BE2C (cell line): ENCODE results near the gene GH2.
"Not testable (repeated sequence)": the region's sequence is repeated elsewhere in the genome, so short reads cannot be mapped to it uniquely, and the experiment has no call there.

Source experiments
- DNase-seq: peaks from one replicate; pipeline ENCODE4 v3.0.0-alpha.2; 2020
- H3K27me3 ChIP-seq: fragments of 250-450 bp; sonication (Bioruptor Pico); 2 replicates; pipeline ENCODE4 v1.5.1; 2020; ENCODE audit warnings: mild to moderate bottlenecking
- H3K36me3 ChIP-seq: fragments of 250-450 bp; sonication (Bioruptor Pico); 2 replicates; pipeline ENCODE4 v1.5.1; 2020; ENCODE audit warnings: mild to moderate bottlenecking
- H3K4me1 ChIP-seq: fragments of 250-450 bp; sonication (Bioruptor Pico); 2 replicates; pipeline ENCODE4 v1.5.1; 2020
- H3K4me3 ChIP-seq: 2 replicates; pipeline ENCODE4 v1.5.1; 2011; ENCODE audit warnings: low read depth, low read length
- H3K9me3 ChIP-seq: fragments of 250-450 bp; sonication (Bioruptor Pico); 2 replicates; pipeline ENCODE4 v1.5.1; 2020
- TF ChIP-seq, protein P1 (sequence below): IDR thresholded peaks from 2 replicates; pipeline ENCODE4 v1.5.1; 2012; ENCODE audit warnings: mild to moderate bottlenecking, low read depth, low read length

Gene GH2

DNA sequence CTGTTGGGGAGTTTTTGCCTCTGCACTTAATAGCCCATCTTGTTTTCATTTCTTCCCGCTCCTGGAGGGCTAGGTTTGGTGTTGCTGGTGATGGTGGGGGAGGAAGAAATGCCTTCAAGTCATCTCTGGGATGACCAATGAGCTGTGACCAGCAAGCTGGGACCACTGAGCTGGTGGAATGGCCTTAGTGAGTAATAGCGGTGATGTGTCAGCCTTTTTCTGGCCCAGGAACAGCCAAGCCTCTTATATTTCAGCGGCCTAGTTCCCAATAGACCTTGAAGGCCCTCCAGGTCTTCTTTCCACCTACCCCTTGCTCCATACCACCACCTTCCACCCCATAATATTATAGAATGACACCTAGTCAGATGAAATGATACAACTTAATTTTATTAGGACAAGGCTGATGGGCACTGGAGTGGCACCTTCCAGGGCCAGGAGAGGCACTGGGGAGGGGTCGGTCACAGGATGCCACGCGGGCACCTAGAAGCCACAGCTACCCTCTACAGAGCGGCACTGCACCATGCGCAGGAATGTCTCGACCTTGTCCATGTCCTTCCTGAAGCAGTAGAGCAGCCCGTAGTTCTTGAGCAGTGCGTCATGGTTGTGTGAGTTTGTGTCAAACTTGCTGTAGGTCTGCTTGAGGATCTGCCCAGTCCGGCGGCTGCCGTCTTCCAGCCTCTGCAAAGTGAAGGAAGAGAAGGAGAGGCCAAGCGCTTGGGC, 9.9 kb downstream of the GH2 start:
- not testable (repeated sequence) for H3K4me1 ChIP-seq, H3K4me3 ChIP-seq, H3K27me3 ChIP-seq, H3K36me3 ChIP-seq, H3K9me3 ChIP-seq, DNase-seq

DNA sequence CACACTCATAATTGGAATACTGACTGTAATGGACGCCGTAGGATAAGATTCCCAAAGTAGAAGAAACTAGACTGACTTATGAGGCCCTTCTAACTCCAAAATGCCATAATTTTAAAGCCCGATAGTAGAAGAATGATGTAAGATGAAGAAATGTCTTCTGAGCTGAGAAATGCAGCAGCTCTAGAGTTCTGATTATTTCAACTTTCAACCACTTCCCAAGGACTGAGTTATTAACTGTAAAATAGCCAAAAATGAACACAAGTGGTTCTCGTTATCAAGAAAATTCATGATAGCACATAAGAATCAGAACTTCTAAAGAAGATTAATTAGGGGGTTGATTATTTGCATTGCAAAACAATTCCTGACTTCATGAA, 11.5 kb downstream of the GH2 start:
- not testable (repeated sequence) for DNase-seq, H3K4me1 ChIP-seq, H3K9me3 ChIP-seq, H3K36me3 ChIP-seq, H3K27me3 ChIP-seq, H3K4me3 ChIP-seq

DNA sequence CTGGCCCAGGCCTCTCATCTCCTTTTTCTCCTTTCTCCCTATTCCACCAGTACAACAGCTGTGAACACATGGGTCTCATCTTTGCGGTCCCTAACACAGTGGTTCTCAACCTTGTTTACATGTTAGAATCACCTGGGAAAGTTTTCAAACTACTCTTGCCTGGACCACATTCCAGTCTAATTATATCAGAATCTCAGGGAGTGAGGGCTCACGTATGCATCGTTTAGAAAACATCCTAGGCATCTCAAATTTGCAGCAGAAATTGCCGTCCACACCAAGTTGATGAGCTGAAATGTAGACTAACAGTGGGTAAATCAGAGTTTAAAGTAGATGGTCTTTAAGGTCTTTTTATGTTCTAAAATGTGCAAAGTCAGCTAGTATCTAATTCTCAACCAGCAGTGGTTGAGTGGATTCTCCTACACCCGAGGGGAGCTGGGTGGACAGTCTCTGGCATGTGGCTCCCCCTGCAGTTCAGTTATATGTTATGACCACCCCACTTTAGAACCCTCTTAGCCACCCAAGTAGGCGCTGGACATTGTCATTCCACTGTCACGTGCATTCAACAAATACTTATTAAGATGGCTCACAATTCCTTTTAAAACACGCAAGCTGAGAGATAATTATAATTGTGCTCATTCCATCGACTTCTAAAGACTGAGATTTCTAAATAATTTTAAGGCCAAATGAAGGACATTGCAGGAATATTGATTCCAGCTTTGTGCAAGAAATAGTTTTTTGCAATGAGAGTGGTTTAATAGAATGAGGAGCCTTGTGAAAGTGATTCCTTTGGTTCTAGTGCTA, 12.1 kb downstream of the GH2 start:
- not testable (repeated sequence) for H3K9me3 ChIP-seq, H3K36me3 ChIP-seq, DNase-seq, H3K4me1 ChIP-seq, H3K4me3 ChIP-seq, H3K27me3 ChIP-seq
- TF ChIP-seq, protein P1, sequence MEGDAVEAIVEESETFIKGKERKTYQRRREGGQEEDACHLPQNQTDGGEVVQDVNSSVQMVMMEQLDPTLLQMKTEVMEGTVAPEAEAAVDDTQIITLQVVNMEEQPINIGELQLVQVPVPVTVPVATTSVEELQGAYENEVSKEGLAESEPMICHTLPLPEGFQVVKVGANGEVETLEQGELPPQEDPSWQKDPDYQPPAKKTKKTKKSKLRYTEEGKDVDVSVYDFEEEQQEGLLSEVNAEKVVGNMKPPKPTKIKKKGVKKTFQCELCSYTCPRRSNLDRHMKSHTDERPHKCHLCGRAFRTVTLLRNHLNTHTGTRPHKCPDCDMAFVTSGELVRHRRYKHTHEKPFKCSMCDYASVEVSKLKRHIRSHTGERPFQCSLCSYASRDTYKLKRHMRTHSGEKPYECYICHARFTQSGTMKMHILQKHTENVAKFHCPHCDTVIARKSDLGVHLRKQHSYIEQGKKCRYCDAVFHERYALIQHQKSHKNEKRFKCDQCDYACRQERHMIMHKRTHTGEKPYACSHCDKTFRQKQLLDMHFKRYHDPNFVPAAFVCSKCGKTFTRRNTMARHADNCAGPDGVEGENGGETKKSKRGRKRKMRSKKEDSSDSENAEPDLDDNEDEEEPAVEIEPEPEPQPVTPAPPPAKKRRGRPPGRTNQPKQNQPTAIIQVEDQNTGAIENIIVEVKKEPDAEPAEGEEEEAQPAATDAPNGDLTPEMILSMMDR = peak; percentile 38

DNA sequence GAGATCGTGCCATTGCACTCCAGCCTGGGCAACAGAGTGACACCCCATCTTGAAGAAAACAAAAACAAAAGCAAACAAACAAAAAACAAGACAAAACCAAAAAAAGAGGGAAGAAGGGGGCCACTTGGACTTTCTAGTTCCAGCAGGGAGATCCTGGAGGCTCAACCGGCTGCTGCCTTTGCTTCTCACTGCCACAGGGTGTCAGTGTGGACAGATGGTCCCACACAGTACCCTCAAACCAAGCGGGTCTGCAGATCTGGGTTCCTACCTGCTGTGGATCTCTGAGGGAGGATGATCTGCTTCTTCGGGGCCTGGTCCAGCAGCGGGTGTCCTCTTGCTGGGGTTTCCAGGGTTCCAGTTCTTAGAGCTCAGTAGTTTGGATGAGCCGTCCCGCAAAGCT, 15.1 kb downstream of the GH2 start:
- H3K27me3 ChIP-seq, H3K9me3 ChIP-seq, H3K4me1 ChIP-seq, DNase-seq, H3K4me3 ChIP-seq, H3K36me3 ChIP-seq: not testable (repeated sequence)
- TF ChIP-seq, protein P1 = peak; percentile 35; the same call in 1 of the 2 replicates

DNA sequence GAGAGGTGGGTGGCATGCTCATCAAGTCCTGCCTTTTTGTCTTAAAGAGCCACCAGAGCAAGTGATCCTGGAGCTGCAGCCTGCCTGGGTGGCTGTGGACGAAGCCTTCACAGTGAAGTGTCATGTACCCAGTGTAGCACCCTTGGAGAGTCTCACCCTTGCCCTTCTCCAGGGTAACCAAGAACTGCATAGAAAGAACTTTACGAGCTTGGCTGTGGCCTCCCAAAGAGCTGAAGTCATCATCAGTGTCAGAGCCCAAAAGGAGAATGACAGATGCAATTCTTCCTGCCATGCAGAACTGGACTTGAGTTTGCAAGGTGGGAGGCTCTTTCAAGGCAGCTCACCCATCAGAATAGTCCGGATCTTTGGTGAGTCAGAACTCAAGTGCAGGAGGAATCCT, 22.5 kb downstream of the GH2 start:
- Histone ChIP-seq H3K27me3 (no peaks in the 10 kb centered on the region; the same call in 1 of the 2 replicates), H3K36me3 (no peaks in the 10 kb centered on the region), H3K4me1 (no peaks in the 10 kb centered on the region), H3K4me3 (no peak overlapping the region), H3K9me3 (no peaks in the 10 kb centered on the region)
- DNase-seq = no peak
- TF ChIP-seq, protein P1 = no peak

DNA sequence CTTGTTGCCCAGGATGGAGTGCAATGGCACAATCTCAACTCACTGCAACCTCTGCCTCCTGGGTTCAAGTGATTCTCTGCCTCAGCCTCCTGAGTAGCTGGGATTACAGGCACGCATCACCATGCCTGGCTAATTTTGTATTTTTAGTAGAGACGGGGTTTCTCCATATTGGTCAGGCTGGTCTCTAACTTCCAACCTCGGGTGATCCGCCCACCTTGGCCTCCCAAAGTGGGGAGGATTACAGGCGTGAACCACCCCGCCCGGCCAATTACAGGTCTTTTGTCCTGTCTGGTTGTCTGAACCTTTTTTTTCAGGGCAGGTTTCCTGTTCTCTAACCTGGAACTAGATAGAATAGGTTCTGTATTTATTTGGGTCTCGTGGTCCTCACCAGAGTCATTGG, 25.3 kb downstream of the GH2 start:
- not testable (repeated sequence) for H3K9me3 ChIP-seq, H3K4me1 ChIP-seq, H3K36me3 ChIP-seq, H3K27me3 ChIP-seq, H3K4me3 ChIP-seq, DNase-seq

DNA sequence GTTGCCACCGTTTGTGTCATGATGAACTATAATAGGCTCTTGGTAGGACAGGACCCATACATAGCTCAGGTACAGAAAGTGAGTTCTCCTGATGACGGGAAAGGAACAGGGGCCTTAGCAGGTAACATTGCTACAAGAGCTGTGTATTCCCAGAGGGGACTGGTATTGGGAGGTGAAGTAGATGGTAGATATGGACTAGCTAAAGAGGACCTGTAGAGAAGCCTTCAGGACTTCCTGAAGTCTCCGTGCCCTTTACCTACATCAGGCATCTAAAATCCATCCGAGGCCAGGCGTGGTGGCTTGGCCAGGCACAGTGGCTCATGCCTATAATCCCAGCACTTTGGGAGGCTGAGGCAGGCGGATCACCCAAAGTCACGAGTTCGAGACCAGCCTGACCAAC, 26.6 kb downstream of the GH2 start:
- Histone ChIP-seq H3K9me3 (no peaks in the 10 kb centered on the region), H3K27me3 (no peaks in the 10 kb centered on the region; the same call in 1 of the 2 replicates), H3K36me3 (no peaks in the 10 kb centered on the region), H3K4me1 (no peaks in the 10 kb centered on the region), H3K4me3 (no peak overlapping the region)
- DNase-seq = no peak
- TF ChIP-seq, protein P1 = no peak
